ENCODE results near the gene ZNF500. TPM values are rescaled to one million over a fixed set of nuclear protein-coding genes. Genes with fewer than 3 reads are reported as not detected.

ZNF500 gene
- total and polyA plus RNA-seq, 2 donors (not counting 1 experiment from before 2014, with no cell fraction given), result 3.1 to 7.1 TPM

DNA sequence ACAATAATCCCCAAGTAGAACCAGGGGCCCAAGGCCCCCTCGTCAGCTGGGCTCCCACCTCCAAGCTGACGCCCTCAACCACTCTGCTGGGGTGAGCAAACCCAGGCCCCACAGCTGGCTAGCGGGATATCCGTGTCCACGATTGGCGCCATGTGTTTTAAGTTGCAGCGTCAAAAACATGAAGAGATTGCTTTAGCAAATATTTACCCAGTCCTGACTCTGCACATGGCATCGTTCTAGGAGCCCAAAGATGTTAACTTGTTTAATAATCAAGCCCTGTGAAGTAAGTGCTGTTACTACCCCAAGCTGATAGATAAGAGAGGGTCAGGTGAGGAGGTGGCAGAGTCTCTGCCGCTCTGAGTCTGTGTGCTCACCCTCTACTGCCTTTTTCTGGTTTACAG lies 21.5 kb upstream of the ZNF500 start:
- Histone ChIP-seq H3K79me2 (ENCODE audit: control insufficient read depth, insufficient read depth, low read length) (no peaks in the 10 kb centered on the region), H3K9ac (ENCODE audit: insufficient read depth, low read length) (no peak overlapping the region), H3K4me2 (ENCODE audit: extremely low read depth, insufficient read depth, low read length) (no peak overlapping the region), H3K9me3 (ENCODE audit: control insufficient read depth, insufficient read depth, low read depth, low read length) (no peaks in the 10 kb centered on the region), H3K36me3 (ENCODE audit: control insufficient read depth, insufficient read depth, low read length) (no peaks in the 10 kb centered on the region), H2AFZ (ENCODE audit: low read length) (no peak overlapping the region), H3K4me1 (ENCODE audit: control insufficient read depth, extremely low read depth, insufficient read depth, low read length) (no peaks in the 10 kb centered on the region), H3K27ac (ENCODE audit: insufficient read depth, low read length) (no peak overlapping the region), H3K4me3 (replicated peaks in 1 of 4; ENCODE audit: control extremely low read depth in 1 of 4, insufficient read depth in 1 of 4, low read depth in 3 of 4, low read length in 4 of 4) (no peak overlapping the region), H4K20me1 (ENCODE audit: control insufficient read depth, extremely low read depth, insufficient read depth, low read length) (no peaks in the 10 kb centered on the region), H3K27me3 (ENCODE audit: control insufficient read depth, insufficient read depth, low read length) (no peaks in the 10 kb centered on the region)
- DNase-seq (ENCODE audit: low read depth in 2 of 2), result no peak
- TF ChIP-seq, protein P1, sequence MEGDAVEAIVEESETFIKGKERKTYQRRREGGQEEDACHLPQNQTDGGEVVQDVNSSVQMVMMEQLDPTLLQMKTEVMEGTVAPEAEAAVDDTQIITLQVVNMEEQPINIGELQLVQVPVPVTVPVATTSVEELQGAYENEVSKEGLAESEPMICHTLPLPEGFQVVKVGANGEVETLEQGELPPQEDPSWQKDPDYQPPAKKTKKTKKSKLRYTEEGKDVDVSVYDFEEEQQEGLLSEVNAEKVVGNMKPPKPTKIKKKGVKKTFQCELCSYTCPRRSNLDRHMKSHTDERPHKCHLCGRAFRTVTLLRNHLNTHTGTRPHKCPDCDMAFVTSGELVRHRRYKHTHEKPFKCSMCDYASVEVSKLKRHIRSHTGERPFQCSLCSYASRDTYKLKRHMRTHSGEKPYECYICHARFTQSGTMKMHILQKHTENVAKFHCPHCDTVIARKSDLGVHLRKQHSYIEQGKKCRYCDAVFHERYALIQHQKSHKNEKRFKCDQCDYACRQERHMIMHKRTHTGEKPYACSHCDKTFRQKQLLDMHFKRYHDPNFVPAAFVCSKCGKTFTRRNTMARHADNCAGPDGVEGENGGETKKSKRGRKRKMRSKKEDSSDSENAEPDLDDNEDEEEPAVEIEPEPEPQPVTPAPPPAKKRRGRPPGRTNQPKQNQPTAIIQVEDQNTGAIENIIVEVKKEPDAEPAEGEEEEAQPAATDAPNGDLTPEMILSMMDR (conservative IDR thresholded peaks at IDR 0.05 in 1 of 2, IDR thresholded peaks at IDR 0.05 in 1 of 2; ENCODE audit: low read depth in 1 of 2, low read length in 2 of 2), result no peak
- no peak for TF ChIP-seq EZH2 (IDR thresholded peaks at IDR 0.05; ENCODE audit: low read length, missing control alignments)

DNA sequence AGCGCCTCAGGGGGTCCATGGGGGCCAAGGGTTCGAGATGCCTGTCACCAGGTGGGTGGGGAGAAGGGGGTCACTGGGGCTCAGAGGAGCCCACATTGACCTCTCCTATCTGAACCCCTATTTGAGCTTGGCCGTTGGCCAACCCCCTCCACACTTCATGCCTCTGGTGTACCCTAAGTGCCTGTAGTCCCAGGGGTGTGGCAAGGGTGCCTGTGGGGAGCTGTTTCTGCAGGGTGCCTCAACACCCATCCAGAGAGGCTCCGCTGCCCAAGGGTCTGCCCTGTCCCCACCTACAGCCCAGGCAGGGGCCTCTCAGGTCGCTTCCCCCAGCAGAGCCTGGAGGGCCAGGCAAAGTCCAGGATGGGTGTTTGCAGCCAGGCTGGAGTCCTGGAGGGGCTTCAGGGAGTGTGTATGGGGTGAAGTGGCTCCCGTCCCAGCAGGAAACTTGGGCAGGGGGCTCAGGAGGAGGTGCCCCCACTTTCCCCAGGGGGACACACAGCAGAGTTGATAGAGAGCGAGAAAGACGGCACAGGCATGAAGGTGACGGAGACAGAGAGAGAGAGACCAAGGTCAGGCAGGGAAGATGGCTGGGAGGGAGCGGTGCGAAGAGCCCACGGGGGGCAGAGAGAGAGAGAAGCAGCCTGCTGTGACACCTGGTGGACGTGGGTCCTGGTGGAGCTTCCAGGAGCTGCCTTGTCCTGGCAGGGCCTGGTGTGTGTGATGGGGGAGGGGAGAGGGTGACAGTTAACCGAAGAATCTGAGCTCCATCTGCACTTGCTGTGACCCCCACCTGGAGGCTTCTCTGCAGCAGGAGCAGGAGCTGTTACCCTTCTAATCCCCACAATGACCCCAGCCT lies 20.9 kb upstream of the ZNF500 start, which contains the start of gene SEPTIN12:
TSS of gene SEPTIN12 (minus strand) at position 719 of the 856 bp plus-strand sequence. CDS start at position 19, 700 bp downstream.
- H3K4me2 ChIP-seq (ENCODE audit: extremely low read depth, insufficient read depth, low read length), result no peak within 1 kb of the TSS
- no peak within 1 kb of the TSS for H3K4me3 ChIP-seq (replicated peaks in 1 of 4; ENCODE audit: control extremely low read depth in 1 of 4, insufficient read depth in 1 of 4, low read depth in 3 of 4, low read length in 4 of 4)
- H3K4me1 ChIP-seq (ENCODE audit: control insufficient read depth, extremely low read depth, insufficient read depth, low read length), result no peaks in the 10 kb centered on the region
- TF ChIP-seq EZH2 (IDR thresholded peaks at IDR 0.05; ENCODE audit: low read length, missing control alignments), result no peak
- TF ChIP-seq, protein P1 (conservative IDR thresholded peaks at IDR 0.05 in 1 of 2, IDR thresholded peaks at IDR 0.05 in 1 of 2; ENCODE audit: low read depth in 1 of 2, low read length in 2 of 2), result no peak
- no peak within 1 kb of the TSS for H2AFZ ChIP-seq (ENCODE audit: low read length)
- no peak for DNase-seq (ENCODE audit: low read depth in 2 of 2)
- H4K20me1 ChIP-seq (ENCODE audit: control insufficient read depth, extremely low read depth, insufficient read depth, low read length), result no peaks in the 10 kb centered on the region
- H3K27ac ChIP-seq (ENCODE audit: insufficient read depth, low read length), result no peak within 1 kb of the TSS
- H3K79me2 ChIP-seq (ENCODE audit: control insufficient read depth, insufficient read depth, low read length), result no peaks in the 10 kb centered on the region
- H3K36me3 ChIP-seq (ENCODE audit: control insufficient read depth, insufficient read depth, low read length), result no peaks in the 10 kb centered on the region
- no peaks in the 10 kb centered on the region for H3K27me3 ChIP-seq (ENCODE audit: control insufficient read depth, insufficient read depth, low read length)
- no peak within 1 kb of the TSS for H3K9ac ChIP-seq (ENCODE audit: insufficient read depth, low read length)
- H3K9me3 ChIP-seq (ENCODE audit: control insufficient read depth, insufficient read depth, low read depth, low read length), result no peaks in the 10 kb centered on the region

DNA sequence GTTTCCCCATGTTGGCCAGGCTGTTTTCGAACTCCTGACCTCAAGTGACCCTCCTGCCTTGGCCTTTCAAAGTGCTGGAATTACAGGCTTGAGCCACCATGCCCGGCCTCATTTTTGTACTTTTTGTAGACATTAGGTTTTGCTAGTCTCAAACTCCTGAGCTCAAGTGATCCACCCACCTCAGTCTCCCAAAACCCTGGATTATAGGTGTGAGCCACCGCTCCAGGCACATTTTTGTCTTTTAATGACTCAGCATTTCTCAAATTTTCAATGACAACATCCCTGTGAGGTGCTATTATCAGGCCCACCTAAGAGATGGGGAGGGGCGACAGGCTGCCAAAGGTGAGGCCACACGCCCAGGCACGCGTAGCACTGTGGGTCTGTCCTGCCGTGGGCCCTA lies 20.1 kb upstream of the ZNF500 start:
- H3K79me2 ChIP-seq (ENCODE audit: control insufficient read depth, insufficient read depth, low read length), result no peaks in the 10 kb centered on the region
- H2AFZ ChIP-seq (ENCODE audit: low read length), result no peak overlapping the region
- no peaks in the 10 kb centered on the region for H3K36me3 ChIP-seq (ENCODE audit: control insufficient read depth, insufficient read depth, low read length)
- no peak overlapping the region for H3K4me3 ChIP-seq (replicated peaks in 1 of 4; ENCODE audit: control extremely low read depth in 1 of 4, insufficient read depth in 1 of 4, low read depth in 3 of 4, low read length in 4 of 4)
- no peak overlapping the region for H3K4me2 ChIP-seq (ENCODE audit: extremely low read depth, insufficient read depth, low read length)
- no peak overlapping the region for H3K27ac ChIP-seq (ENCODE audit: insufficient read depth, low read length)
- no peak overlapping the region for H3K9ac ChIP-seq (ENCODE audit: insufficient read depth, low read length)
- H3K9me3 ChIP-seq (ENCODE audit: control insufficient read depth, insufficient read depth, low read depth, low read length), result no peaks in the 10 kb centered on the region
- H4K20me1 ChIP-seq (ENCODE audit: control insufficient read depth, extremely low read depth, insufficient read depth, low read length), result no peaks in the 10 kb centered on the region
- H3K27me3 ChIP-seq (ENCODE audit: control insufficient read depth, insufficient read depth, low read length), result no peaks in the 10 kb centered on the region
- TF ChIP-seq, protein P1 (conservative IDR thresholded peaks at IDR 0.05 in 1 of 2, IDR thresholded peaks at IDR 0.05 in 1 of 2; ENCODE audit: low read depth in 1 of 2, low read length in 2 of 2), result no peak
- TF ChIP-seq EZH2 (IDR thresholded peaks at IDR 0.05; ENCODE audit: low read length, missing control alignments), result no peak
- no peak for DNase-seq (ENCODE audit: low read depth in 2 of 2)
- H3K4me1 ChIP-seq (ENCODE audit: control insufficient read depth, extremely low read depth, insufficient read depth, low read length), result no peaks in the 10 kb centered on the region
